K562 (cell line): ENCODE results near the gene CXCL9. TPM values are rescaled to one million over a fixed set of nuclear protein-coding genes. Genes with fewer than 3 reads are reported as not detected.
A peak's percentile ranks its signal among the peaks of the same experiment; 100 is the strongest.

Experiments
- ATAC-seq: fragments of 200-7000 bp; cut with Tn5 transposase; 3 replicates; pipeline ENCODE4 v1.9.1; 2020; ENCODE audit warnings: moderate library complexity
- BruUV-seq: library from RNA; stranded (reverse); fragments of 400-500 nt; replicated peaks from 2 replicates; lab custom pipeline; 2021; lab: Mats Ljungman, UMichigan
- CTCF ChIA-PET: fragments of 300-600 bp; formaldehyde crosslinking; extraction: SDS; loops from one replicate; lab custom pipeline; 2021; ENCODE audit warnings: low intra/inter-chr PET ratio; lab: Yijun Ruan, JAX
- POLR2A ChIA-PET: fragments of 300-600, 350-650 bp; sonication (Branson Sonifier 250); formaldehyde crosslinking; extraction: SDS; loops from one replicate; lab custom pipeline; 2021; ENCODE audit warnings: antibody characterized with exemption, inconsistent platforms; lab: Yijun Ruan, JAX
- DNase-seq, 4 experiments: peaks; one replicate each; pipeline versions ENCODE4 v3.0.0 to v3.0.0-alpha.2; 2011 to 2018; ENCODE audit warnings: low spot score in 3 of 4, mixed read lengths in 3 of 4; ENCODE audit errors: extremely low read depth in 1 of 4
- FAIRE-seq: peaks from 2 replicates; lab custom pipeline; 2011; peaks lifted over from hg19 to GRCh38; lab: Jason Lieb, UNC
- H2AFZ ChIP-seq: 2 replicates; pipeline ENCODE4 v1.6.0; 2011; ENCODE audit warnings: low read depth, low read length, control low read depth, inconsistent platforms
- H3K27ac ChIP-seq: fragments of 200-600 bp; 3 replicates; pipeline ENCODE4 v1.8.0; 2011; ENCODE audit warnings: low read depth, mild to moderate bottlenecking, control low read depth, inconsistent platforms, low read length, moderate library complexity, mixed read lengths; ENCODE audit errors: extremely low read depth
- H3K27me3 ChIP-seq, 2 experiments: fragments of 300-600 bp in 1 of 2; 2 replicates in 1 of 2; 3 replicates in 1 of 2; pipeline versions ENCODE4 v1.6.0 to v1.8.0; 2011; ENCODE audit warnings: inconsistent platforms in 2 of 2, low read length in 2 of 2, mild to moderate bottlenecking in 1 of 2, mixed read lengths in 1 of 2, moderate library complexity in 1 of 2; ENCODE audit not compliant: control insufficient read depth in 2 of 2, insufficient read depth in 2 of 2
- H3K36me3 ChIP-seq: fragments of 300-600 bp; 3 replicates; pipeline ENCODE4 v1.8.0; 2011; ENCODE audit warnings: mild to moderate bottlenecking, low read length, inconsistent platforms; ENCODE audit not compliant: control insufficient read depth, insufficient read depth
- H3K4me1 ChIP-seq, 2 experiments: fragments of 200-600 bp in 1 of 2; replicated peaks in 1 of 2; 2 replicates in 1 of 2; 3 replicates in 1 of 2; pipeline versions ENCODE4 v1.5.1 to v1.8.0; 2011; ENCODE audit warnings: inconsistent platforms in 2 of 2, low read length in 2 of 2, mild to moderate bottlenecking in 1 of 2, mixed read lengths in 1 of 2, moderate library complexity in 1 of 2; ENCODE audit not compliant: control insufficient read depth in 2 of 2, insufficient read depth in 2 of 2
- H3K4me2 ChIP-seq: 2 replicates; pipeline ENCODE4 v1.6.1; 2011; ENCODE audit warnings: low read length, control low read depth, inconsistent platforms, mixed read lengths; ENCODE audit not compliant: insufficient read depth
- H3K4me3 ChIP-seq: fragments of 200-600 bp; sonication (generic), shearing (Covaris generic); 2 replicates; pipeline ENCODE4 v1.5.1; 2016; ENCODE audit warnings: control low read depth, inconsistent platforms
- H3K79me2 ChIP-seq: fragments of 200-600 bp; 3 replicates; pipeline ENCODE4 v1.8.0; 2011; ENCODE audit warnings: low read length, inconsistent platforms; ENCODE audit not compliant: control insufficient read depth, insufficient read depth
- H3K9ac ChIP-seq, 2 experiments: 2 replicates each; pipeline versions ENCODE4 v1.6.0 to v1.6.1; 2011; ENCODE audit warnings: low read depth in 2 of 2, low read length in 2 of 2, control low read depth in 1 of 2, inconsistent platforms in 1 of 2, mild to moderate bottlenecking in 1 of 2, mixed read lengths in 1 of 2; ENCODE audit not compliant: insufficient read depth in 1 of 2
- H3K9me1 ChIP-seq: one replicate; pipeline ENCODE4 v1.6.0; 2011; ENCODE audit warnings: inconsistent platforms, mild to moderate bottlenecking, low read length, moderate library complexity; ENCODE audit not compliant: control insufficient read depth, insufficient read depth
- H3K9me3 ChIP-seq: replicated peaks from 2 replicates; pipeline ENCODE4 v1.5.1; 2011; ENCODE audit warnings: low read depth, low read length, inconsistent platforms; ENCODE audit not compliant: control insufficient read depth, insufficient read depth
- H4K20me1 ChIP-seq: replicated peaks from 2 replicates; pipeline ENCODE4 v1.6.1; 2011; ENCODE audit warnings: low read length, inconsistent platforms, mixed read lengths; ENCODE audit not compliant: control insufficient read depth, insufficient read depth
- BCOR ChIP-seq: fragments of 450-650 bp; IDR thresholded peaks from 2 replicates; pipeline ENCODE4 v1.6.1; 2016
- MEF2A ChIP-seq: IDR thresholded peaks from 2 replicates; pipeline ENCODE4 v1.6.1; 2011; ENCODE audit warnings: low read depth, mild to moderate bottlenecking, low read length, moderate library complexity; ENCODE audit not compliant: control insufficient read depth
- POLR2G ChIP-seq: fragments of 200-400 bp; formaldehyde crosslinking; IDR thresholded peaks from 2 replicates; pipeline ENCODE4 v1.6.1; 2017; ENCODE audit warnings: low read depth, mild to moderate bottlenecking, antibody characterized with exemption, low read length, moderate library complexity
- SMC3 ChIP-seq: conservative IDR thresholded peaks from 2 replicates; pipeline ENCODE4 v1.6.1; 2011; ENCODE audit warnings: low read depth, low read length, improper control_type of control experiment; ENCODE audit not compliant: insufficient read depth
- ZNF121 ChIP-seq: sonication (generic); formaldehyde crosslinking; conservative IDR thresholded peaks from 2 replicates; pipeline ENCODE4 v1.8.0; 2022; ENCODE audit warnings: missing genetic modification reagents
- ZNF384 ChIP-seq: IDR thresholded peaks from 2 replicates; pipeline ENCODE4 v1.6.1; 2012; ENCODE audit warnings: low read depth, low read length, improper control_type of control experiment
- WGBS: fragments of 100-300 bp; shearing (Covaris generic); methylation state at CpG from one replicate; pipeline ENCODE4 v1.1.6; 2016; ENCODE audit warnings: low coverage, mixed read lengths; ENCODE audit not compliant: insufficient coverage; ENCODE audit errors: missing lambda C conversion rate; 5-methylcytosine and 5-hydroxymethylcytosine counted together
- in situ Hi-C: fragments of 300-500 bp; cut with MboI; formaldehyde crosslinking; loops from 4 replicates; pipeline ENCODE4 v1.15.0; 2018; ENCODE audit warnings: inconsistent platforms, mixed read lengths
- intact Hi-C: fragments of 100-400 bp; cut with micrococcal nuclease; formaldehyde crosslinking; loops from 2 replicates; pipeline ENCODE4 v1.14.2; 2022
- polyA plus RNA-seq, 8 experiments: library from polyadenylated mRNA; depleted of rRNA in 4 of 8; stranded (reverse) in 5 of 8; unstranded in 3 of 8; fragments of >200 nt; fragmentation: Nextera tagmentation in 2 of 8; fragmentation: Illumina TruSeq in 1 of 8; extraction: Ambion mirVana in 2 of 8; extraction: Trizol in 1 of 8; gene quantifications; 2 replicates each; pipeline versions ENCODE4 v1.2.1 to v1.2.3, GENCODE V29; 2011 to 2014; ENCODE audit warnings: inconsistent platforms in 1 of 8, missing spikeins in 1 of 8
- total RNA-seq, 7 experiments: library from RNA; depleted of rRNA in 6 of 7; stranded (reverse); fragments of >200 nt in 6 of 7; fragmentation: Illumina TruSeq in 2 of 7; extraction: Trizol in 2 of 7; gene quantifications; 2 replicates each; pipeline versions ENCODE4 v1.2.1 to v1.2.3, GENCODE V29; 2011 to 2021; ENCODE audit warnings: low replicate concordance in 1 of 7
- TF ChIP-seq, protein P1 (sequence below): fragments of 450-650 bp; formaldehyde crosslinking; IDR thresholded peaks from 2 replicates; pipeline ENCODE4 v1.4.0; 2020; ENCODE audit warnings: mild to moderate bottlenecking, moderate library complexity

Gene CXCL9
- total and polyA plus RNA-seq, 9 of the 15 experiments (the other 6 are each of a cell fraction or from before 2014, with no cell fraction given), result not detected

DNA sequence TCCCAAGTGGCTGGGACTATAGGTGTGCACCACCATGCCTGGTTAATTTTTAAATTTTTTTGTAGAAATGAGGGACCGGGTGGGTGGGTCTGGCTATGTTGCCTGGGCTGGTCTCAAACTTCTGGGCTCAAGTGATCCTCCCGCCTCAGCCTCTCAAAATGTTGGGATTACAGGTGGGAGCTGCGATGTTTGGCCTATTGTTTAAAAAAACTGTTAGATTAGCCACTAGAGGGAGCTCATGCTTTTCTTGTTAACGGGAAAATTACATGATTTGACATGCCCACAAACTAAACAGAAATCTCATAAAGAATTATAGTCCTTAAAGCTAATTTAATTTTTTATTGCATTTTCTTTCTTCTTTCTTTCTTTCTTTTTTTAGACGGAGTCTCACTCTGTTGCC, 11.6 kb downstream of the CXCL9 start (continued):
- TF ChIP-seq, protein P1, sequence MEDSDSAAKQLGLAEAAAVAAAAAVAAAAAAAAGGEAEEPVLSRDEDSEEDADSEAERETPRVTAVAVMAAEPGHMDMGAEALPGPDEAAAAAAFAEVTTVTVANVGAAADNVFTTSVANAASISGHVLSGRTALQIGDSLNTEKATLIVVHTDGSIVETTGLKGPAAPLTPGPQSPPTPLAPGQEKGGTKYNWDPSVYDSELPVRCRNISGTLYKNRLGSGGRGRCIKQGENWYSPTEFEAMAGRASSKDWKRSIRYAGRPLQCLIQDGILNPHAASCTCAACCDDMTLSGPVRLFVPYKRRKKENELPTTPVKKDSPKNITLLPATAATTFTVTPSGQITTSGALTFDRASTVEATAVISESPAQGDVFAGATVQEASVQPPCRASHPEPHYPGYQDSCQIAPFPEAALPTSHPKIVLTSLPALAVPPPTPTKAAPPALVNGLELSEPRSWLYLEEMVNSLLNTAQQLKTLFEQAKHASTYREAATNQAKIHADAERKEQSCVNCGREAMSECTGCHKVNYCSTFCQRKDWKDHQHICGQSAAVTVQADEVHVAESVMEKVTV (CRISPR knock-in tag), result peak; percentile 69
- peak; percentile 58 for TF ChIP-seq SMC3
- peak; percentile 45; the same call in 1 of the 2 replicates for TF ChIP-seq ZNF384

DNA sequence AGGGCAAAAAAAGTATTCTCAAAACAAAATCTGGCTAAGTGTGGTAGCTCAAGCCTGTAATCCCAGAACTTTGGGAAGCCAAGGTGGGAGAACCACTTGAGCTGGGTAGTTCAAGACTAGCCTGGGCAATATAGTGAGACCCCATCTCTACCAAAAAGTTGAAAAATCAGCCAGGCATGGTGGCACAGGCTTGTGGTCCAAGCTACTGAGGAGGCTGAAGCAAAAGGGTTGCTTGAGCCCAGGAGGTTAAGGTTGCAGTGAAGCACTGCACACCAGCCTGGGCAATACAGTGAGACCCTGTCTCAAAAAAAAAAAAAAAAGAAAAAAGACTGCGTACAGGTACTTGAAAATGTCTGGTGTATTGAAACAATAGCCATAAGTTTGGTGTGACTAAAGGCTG, 14.8 kb downstream of the CXCL9 start:
- Histone ChIP-seq H3K36me3 (peaks cover 13% of the 10 kb centered on the region; the same call in 1 of the 3 replicates), H3K9me1 (no peaks in the 10 kb centered on the region), H3K4me3 (no peak overlapping the region), H3K27ac (no peak overlapping the region), H3K4me1 (peaks cover 2 to 3% of the 10 kb centered on the region in 2 experiments; a peak in 2 of 5 replicates), H4K20me1 (no peaks in the 10 kb centered on the region), H3K79me2 (peaks cover 37% of the 10 kb centered on the region), H3K9ac (no peak overlapping the region), H3K27me3 (no peaks in the 10 kb centered on the region), H3K9me3 (0 out of 2 replicates have a peak, but pooled peaks cover 4% of the 10 kb centered on the region), H2AFZ (no peak overlapping the region), H3K4me2 (no peak overlapping the region)
- POLR2A ChIA-PET, result no interaction called here
- no peak for TF ChIP-seq MEF2A
- no peak for TF ChIP-seq POLR2G
- TF ChIP-seq ZNF121, result peak; percentile 94
- TF ChIP-seq BCOR, result peak; percentile 32; the same call in 1 of the 2 replicates
- FAIRE-seq (no peak), DNase-seq (no peak), ATAC-seq (no peak)
- in situ Hi-C loops, result no loop called here
- 14% methylated on average over 1 of the region's 1 CpG for WGBS
- CTCF ChIA-PET, result no interaction called here
- intact Hi-C loops, result loop anchor here (5.0 kb wide), 1 partner anchor 75 kb away; no protein-coding TSS in a partner anchor
- BruUV-seq, result no TSS peak
